Naive B cell (primary cell): ENCODE measurements around the gene UBQLN2. TPM values are rescaled to one million over a fixed set of nuclear protein-coding genes. Genes with fewer than 3 reads are reported as not detected.
"Not testable (repeated sequence)": the region's sequence is repeated elsewhere in the genome, so short reads cannot be mapped to it uniquely, and the experiment has no call there.

Experiments
- ATAC-seq, 2 donors: fragments of 150-1000 bp; cut with Tn5 transposase; 2 replicates each; pipeline ENCODE4 v1.10.0; 2021; ENCODE audit warnings: low read depth in 2 of 2, mild to moderate bottlenecking in 2 of 2, moderate library complexity in 2 of 2
- DNase-seq: peaks from one replicate; pipeline ENCODE4 v3.0.0; 2022
- H3K27ac Mint-ChIP-seq, 6 donors: one replicate each; pipeline ENCODE4 v1.8.0; 2020 to 2022; ENCODE audit warnings: mild to moderate bottlenecking in 6 of 6, mixed read lengths in 6 of 6, moderate library complexity in 5 of 6, inconsistent platforms in 2 of 6
- H3K27me3 Mint-ChIP-seq, 3 donors: one replicate each; pipeline ENCODE4 v1.8.0; 2021 to 2022; ENCODE audit warnings: mixed read lengths in 3 of 3, mild to moderate bottlenecking in 1 of 3
- H3K36me3 Mint-ChIP-seq, 2 donors: one replicate each; pipeline ENCODE4 v1.8.0; 2020 to 2022; ENCODE audit warnings: mixed read lengths in 2 of 2, inconsistent platforms in 1 of 2, mild to moderate bottlenecking in 1 of 2
- H3K4me1 Mint-ChIP-seq, 3 donors: one replicate each; pipeline ENCODE4 v1.8.0; 2020 to 2022; ENCODE audit warnings: mixed read lengths in 3 of 3, inconsistent platforms in 1 of 3, mild to moderate bottlenecking in 1 of 3, moderate library complexity in 1 of 3
- H3K4me3 Mint-ChIP-seq, 8 donors: one replicate each; pipeline ENCODE4 v1.8.0; 2020 to 2022; ENCODE audit warnings: mild to moderate bottlenecking in 8 of 8, mixed read lengths in 8 of 8, moderate library complexity in 8 of 8, inconsistent platforms in 2 of 8
- H3K9me3 Mint-ChIP-seq, 7 donors: one replicate each; pipeline ENCODE4 v1.8.0; 2020 to 2022; ENCODE audit warnings: mixed read lengths in 7 of 7, mild to moderate bottlenecking in 5 of 7, inconsistent platforms in 2 of 7, moderate library complexity in 1 of 7
- polyA plus RNA-seq, 6 donors: library from polyadenylated mRNA; unstranded; fragments of 300-500 nt; fragmentation: Illumina TruSeq; gene quantifications; one replicate each; pipeline ENCODE4 v1.2.3, GENCODE V29; 2021; ENCODE audit warnings: low read depth in 6 of 6

Gene UBQLN2
- polyA plus RNA-seq, result 10 to 100 TPM; 26.3 to 44.2 (median 29.2) TPM

DNA sequence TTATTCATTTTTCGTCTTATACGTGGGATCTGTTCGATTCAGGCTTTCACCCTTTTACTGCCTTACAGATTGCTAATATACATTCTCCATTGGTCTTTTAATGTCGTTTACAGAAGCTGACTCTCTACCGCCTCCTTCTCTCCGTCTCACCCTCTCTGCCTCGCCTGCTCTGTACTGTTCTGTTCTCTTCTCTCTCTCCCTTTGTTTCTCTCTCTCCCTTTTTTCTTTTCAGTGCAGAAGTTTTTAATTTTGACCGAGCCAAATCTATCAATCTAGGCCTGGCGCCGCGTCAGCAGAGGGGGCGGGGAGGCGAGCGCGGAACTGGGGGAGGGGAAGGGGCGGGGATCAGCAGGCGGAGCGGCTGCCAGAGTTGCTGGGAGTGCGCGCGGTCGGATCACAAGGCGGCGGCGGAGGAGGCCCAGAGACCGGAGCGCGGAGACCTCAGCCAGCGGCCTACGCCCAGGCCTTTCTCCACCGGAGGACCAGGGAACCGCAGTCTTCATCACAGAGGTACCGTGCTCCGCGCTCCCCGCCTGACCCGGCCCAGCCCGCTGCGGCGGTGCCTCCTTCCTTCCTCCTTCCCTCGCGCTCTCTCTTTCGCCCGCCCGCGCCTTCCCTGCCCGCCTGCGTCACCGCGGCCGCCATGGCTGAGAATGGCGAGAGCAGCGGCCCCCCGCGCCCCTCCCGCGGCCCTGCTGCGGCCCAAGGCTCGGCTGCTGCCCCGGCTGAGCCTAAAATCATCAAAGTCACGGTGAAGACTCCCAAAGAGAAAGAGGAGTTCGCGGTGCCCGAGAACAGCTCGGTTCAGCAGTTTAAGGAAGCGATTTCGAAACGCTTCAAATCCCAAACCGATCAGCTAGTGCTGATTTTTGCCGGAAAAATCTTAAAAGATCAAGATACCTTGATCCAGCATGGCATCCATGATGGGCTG lies at the start of gene UBQLN2:
Gene UBQLN2, plus strand, starts transcription at position 397 of the 931 bp plus-strand sequence. Its CDS starts 247 bp downstream, at position 644.
- Mint-ChIP-seq H3K4me3 (peak within 1 kb of the TSS; percentile 81 to 99 (median 92)), H3K27me3 (no peaks in the 10 kb centered on the region), H3K36me3 (no peaks in the 10 kb centered on the region), H3K27ac (peak within 1 kb of the TSS; percentile 92 to 100 (median 98)), H3K4me1 (peaks cover 11 to 30% (median 12%) of the 10 kb centered on the region in 3 donors), H3K9me3 (no peaks in the 10 kb centered on the region)
- peak; percentile 80 for ATAC-seq
- peak; percentile 75 for DNase-seq

DNA sequence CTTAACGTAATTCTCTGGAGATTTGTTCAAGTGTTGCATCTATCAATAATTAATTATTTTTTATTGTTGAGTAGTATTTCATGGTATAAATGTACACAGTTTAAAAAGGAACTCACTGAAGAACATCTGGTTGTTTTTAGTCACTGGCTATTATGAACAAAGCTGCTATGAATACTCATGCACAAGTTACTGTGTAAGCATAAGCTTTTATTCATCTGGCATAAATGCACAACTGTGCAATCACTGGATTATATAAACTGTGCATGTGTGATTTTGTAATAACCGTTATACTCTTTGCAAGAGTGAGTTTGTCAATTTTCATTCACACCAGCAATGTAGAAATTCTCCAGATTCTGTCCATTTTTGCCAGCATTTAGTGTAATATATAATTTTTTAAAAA lies 43.8 kb upstream of the UBQLN2 start:
- Mint-ChIP-seq H3K4me1 (no peaks in the 10 kb centered on the region), H3K9me3 (peaks cover 0 to 12% (median 5%) of the 10 kb centered on the region in 7 donors), H3K27ac (no peak overlapping the region), H3K36me3 (peaks cover 0 to 7% of the 10 kb centered on the region in 2 donors), H3K27me3 (peaks cover 0 to 8% (median 8%) of the 10 kb centered on the region in 3 donors), H3K4me3 (no peak overlapping the region)
- ATAC-seq, result no peak
- DNase-seq, result no peak

DNA sequence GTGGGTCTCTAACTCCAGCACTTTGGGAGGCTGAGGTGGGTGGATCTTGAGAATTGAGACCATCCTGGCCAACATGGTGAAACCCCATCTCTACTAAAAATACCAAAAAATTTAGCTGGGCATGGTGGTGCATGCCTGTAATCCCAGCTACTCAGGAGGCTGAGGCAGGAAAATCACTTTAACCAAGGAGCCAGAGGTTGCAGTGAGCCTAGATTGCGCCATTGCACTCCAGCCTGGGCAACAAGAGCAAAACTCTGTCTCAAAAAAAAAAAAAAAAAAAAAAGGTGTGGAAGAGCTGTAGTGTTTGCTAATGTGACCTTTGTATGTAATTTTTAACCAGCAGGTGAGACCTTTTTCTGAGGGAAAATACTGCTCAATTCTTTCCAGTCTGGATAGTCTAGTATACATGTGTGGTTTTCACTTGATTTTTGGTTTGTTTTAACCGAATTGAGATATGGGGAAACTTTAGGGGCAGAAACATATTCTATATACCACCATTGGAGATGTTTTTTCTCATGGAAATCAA lies 33.9 kb upstream of the UBQLN2 start:
- not testable (repeated sequence) for H3K27ac Mint-ChIP-seq, ATAC-seq, DNase-seq, H3K4me3 Mint-ChIP-seq, H3K4me1 Mint-ChIP-seq, H3K36me3 Mint-ChIP-seq
- Mint-ChIP-seq H3K27me3 (peaks cover 0 to 42% (median 2%) of the 10 kb centered on the region in 3 donors), H3K9me3 (peaks cover 0 to 12% (median 4%) of the 10 kb centered on the region in 7 donors)

DNA sequence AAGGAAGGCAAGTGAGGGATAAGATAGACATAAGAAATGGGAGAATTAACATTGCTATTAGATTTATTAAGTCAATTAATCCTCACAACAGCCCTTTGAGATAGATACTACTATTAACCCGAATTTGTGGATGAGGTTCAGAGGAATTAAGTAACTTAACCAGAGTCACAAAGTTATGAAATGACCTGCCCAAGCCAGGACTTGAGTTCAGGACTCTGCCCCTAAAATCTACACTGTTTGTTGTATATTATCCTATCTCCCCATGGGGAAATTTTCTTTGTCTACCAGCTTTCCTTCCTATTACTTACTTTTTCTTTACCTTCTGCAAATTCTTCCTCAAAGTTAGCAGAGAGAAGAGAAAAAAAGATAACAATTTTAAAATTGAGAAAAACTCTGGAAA lies 33.4 kb upstream of the UBQLN2 start:
- Mint-ChIP-seq H3K27me3 (peaks cover 0 to 38% (median 0%) of the 10 kb centered on the region in 3 donors), H3K36me3 (no peaks in the 10 kb centered on the region), H3K4me1 (no peaks in the 10 kb centered on the region), H3K27ac (no peak overlapping the region), H3K9me3 (peaks cover 0 to 12% (median 4%) of the 10 kb centered on the region in 7 donors), H3K4me3 (no peak overlapping the region)
- ATAC-seq (no peak), DNase-seq (no peak)

DNA sequence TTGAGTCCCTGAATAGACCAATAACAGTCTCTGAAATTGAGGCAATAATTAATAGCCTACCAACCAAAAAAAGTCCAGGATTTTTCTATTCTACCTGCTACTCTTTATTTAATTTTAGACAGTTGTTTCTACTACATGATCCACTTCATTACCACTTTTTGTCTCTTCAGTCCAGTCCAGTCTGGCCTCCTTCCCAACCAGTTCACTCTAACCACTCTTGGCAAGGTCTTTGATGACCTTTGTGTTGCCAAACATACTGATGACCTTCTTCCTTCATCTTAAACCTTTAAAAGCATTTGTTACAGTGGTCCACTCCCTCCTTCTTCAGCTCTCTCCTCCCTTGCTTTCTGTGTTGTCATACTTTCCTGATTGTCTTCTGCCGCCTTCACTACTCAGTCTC lies 12.8 kb upstream of the UBQLN2 start:
- Mint-ChIP-seq H3K27ac (no peak overlapping the region), H3K9me3 (peaks cover 2 to 17% (median 13%) of the 10 kb centered on the region in 7 donors), H3K4me1 (no peaks in the 10 kb centered on the region), H3K36me3 (peaks cover 7 to 21% of the 10 kb centered on the region in 2 donors), H3K27me3 (peaks cover 0 to 9% (median 9%) of the 10 kb centered on the region in 3 donors), H3K4me3 (no peak overlapping the region)
- no peak for ATAC-seq
- DNase-seq, result no peak

DNA sequence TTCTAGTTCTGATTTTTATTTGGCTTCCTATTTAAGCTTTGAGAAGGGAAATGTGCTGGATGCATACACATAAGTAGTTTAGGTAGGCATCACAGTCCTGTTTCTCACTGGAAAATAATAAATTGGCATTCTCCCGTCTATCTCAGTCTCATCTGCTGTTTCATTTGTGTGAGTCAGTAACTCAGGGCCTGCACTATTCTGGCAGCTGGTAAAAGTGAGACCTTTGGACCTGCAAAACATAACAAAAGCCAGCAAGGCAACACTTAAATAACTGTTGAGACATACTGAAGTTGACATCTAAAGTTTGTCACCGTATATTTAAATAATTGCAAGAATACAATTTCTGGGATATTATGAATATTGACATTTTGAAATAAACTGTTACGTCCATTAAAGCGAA lies 8.6 kb upstream of the UBQLN2 start:
- H3K4me1 Mint-ChIP-seq, result no peaks in the 10 kb centered on the region

DNA sequence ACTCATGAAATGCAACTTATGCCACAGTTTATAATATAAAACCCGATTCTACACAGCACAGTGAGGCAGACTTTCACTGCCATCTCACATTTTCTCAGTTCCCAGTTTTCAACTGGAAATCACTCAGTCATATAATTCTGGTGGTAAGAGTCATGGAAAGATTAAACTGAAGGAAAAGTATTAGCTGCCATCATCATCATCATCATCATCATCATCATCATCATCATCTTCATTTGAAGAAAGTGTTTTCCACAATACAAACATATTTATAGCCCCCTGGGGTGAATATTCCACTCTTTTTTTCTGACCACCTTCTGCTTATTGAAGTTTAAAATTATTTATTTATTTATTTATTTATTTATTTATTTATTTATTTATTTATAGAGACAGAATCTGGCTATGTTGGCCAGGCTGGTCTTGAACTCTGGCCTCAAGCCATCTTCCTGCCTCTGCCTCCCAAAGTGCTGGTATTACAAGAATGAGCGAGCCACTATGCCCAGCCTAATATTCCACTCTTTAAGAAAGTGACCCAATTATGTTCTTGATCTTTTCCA lies 6.0 kb upstream of the UBQLN2 start:
- H3K4me3 Mint-ChIP-seq, result no peak overlapping the region
- DNase-seq (no peak), ATAC-seq (no peak)
- H3K4me1 Mint-ChIP-seq, result no peaks in the 10 kb centered on the region
- H3K9me3 Mint-ChIP-seq, result no peaks in the 10 kb centered on the region
- peak overlapping the region in 2 of 6 donors; percentile 18 to 49 for H3K27ac Mint-ChIP-seq
- no peaks in the 10 kb centered on the region for H3K27me3 Mint-ChIP-seq
- H3K36me3 Mint-ChIP-seq, result no peaks in the 10 kb centered on the region

More for the DNA sequence above, 8.6 kb upstream of the UBQLN2 start:
- no peak overlapping the region for H3K4me3 Mint-ChIP-seq
- ATAC-seq, result no peak
- H3K27me3 Mint-ChIP-seq, result no peaks in the 10 kb centered on the region
- H3K9me3 Mint-ChIP-seq, result peaks cover 0 to 1% (median 0%) of the 10 kb centered on the region in 7 donors
- no peak for DNase-seq
- H3K27ac Mint-ChIP-seq, result no peak overlapping the region
- no peaks in the 10 kb centered on the region for H3K36me3 Mint-ChIP-seq

DNA sequence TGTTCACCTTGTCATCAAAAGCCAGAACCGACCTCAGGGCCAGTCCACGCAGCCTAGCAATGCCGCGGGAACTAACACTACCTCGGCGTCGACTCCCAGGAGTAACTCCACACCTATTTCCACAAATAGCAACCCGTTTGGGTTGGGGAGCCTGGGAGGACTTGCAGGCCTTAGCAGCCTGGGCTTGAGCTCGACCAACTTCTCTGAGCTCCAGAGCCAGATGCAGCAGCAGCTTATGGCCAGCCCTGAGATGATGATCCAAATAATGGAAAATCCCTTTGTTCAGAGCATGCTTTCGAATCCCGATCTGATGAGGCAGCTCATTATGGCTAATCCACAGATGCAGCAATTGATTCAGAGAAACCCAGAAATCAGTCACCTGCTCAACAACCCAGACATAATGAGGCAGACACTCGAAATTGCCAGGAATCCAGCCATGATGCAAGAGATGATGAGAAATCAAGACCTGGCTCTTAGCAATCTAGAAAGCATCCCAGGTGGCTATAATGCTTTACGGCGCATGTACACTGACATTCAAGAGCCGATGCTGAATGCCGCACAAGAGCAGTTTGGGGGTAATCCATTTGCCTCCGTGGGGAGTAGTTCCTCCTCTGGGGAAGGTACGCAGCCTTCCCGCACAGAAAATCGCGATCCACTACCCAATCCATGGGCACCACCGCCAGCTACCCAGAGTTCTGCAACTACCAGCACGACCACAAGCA lies 898 bp downstream of the UBQLN2 start:
- Mint-ChIP-seq H3K4me3 (peak overlapping the region; percentile 81 to 99 (median 92)), H3K36me3 (no peaks in the 10 kb centered on the region), H3K4me1 (peaks cover 15 to 39% (median 17%) of the 10 kb centered on the region in 3 donors), H3K27me3 (no peaks in the 10 kb centered on the region), H3K27ac (peak overlapping the region; percentile 83 to 100 (median 96)), H3K9me3 (no peaks in the 10 kb centered on the region)
- ATAC-seq (peak; percentile 5 to 11), DNase-seq (peak; percentile 4)

DNA sequence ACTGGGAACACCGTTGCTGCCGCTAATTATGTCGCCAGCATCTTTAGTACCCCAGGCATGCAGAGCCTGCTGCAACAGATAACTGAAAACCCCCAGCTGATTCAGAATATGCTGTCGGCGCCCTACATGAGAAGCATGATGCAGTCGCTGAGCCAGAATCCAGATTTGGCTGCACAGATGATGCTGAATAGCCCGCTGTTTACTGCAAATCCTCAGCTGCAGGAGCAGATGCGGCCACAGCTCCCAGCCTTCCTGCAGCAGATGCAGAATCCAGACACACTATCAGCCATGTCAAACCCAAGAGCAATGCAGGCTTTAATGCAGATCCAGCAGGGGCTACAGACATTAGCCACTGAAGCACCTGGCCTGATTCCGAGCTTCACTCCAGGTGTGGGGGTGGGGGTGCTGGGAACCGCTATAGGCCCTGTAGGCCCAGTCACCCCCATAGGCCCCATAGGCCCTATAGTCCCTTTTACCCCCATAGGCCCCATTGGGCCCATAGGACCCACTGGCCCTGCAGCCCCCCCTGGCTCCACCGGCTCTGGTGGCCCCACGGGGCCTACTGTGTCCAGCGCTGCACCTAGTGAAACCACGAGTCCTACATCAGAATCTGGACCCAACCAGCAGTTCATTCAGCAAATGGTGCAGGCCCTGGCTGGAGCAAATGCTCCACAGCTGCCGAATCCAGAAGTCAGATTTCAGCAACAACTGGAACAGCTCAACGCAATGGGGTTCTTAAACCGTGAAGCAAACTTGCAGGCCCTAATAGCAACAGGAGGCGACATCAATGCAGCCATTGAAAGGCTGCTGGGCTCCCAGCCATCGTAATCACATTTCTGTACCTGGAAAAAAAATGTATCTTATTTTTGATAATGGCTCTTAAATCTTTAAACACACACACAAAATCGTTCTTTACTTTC lies 1.8 kb downstream of the UBQLN2 start:
- Mint-ChIP-seq H3K9me3 (no peaks in the 10 kb centered on the region), H3K4me1 (peaks cover 15 to 39% (median 17%) of the 10 kb centered on the region in 3 donors), H3K36me3 (no peaks in the 10 kb centered on the region), H3K27ac (peak overlapping the region; percentile 83 to 98 (median 94)), H3K4me3 (peak overlapping the region; percentile 81 to 99 (median 92)), H3K27me3 (no peaks in the 10 kb centered on the region)
- no peak for DNase-seq
- no peak for ATAC-seq

DNA sequence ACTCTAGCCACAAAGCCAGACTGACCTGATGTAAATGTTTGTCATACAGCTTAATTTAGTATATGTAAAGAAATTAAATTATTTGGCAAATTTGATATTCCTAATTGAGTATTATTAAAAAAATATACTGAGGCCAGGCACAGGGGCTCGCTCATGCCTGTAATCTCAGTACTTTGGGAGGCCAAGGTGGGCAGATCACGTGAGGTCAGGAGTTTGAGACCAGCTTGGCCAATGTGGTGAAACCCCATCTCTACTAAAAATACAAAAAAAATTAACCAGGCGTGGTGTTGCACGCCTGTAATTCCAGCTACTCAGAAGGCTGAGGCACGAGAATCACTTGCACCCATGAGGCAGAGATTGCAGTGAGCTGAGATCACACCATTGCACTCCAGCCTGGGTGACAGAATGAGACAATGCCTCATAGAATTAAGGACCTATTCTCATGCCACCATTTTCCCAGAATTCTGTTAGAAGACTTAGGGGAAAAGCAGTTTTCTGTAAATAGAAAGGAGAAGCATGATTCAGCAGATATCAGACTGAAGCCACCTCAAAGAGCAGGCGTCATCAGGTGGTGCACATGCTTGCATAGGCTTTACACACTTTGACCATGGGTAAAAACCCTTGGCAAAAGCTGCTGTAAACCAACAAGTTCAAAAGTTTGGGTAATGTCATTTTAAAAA lies 6.1 kb downstream of the UBQLN2 start:
- no peak overlapping the region for H3K4me3 Mint-ChIP-seq

DNA sequence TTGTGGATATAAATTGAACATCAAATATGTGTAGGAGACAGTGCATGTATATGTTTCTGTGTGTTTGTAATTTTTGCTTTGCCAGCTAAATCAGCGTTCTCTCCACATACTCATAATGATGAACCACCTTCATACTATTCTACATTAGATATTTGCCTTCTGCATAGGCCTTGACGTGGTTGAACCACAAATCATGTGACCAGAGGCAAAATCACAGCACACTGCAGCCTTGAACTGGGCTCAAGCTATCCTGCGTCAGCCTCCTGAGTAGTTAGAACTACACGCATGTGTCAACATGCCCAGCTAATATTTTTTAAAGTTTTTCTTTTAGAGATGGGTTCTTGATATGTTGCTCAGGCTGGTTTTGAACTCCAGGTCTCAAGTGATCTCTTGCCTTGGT lies 9.5 kb downstream of the UBQLN2 start:
- Mint-ChIP-seq H3K9me3 (peaks cover 0 to 5% (median 0%) of the 10 kb centered on the region in 7 donors), H3K27me3 (no peaks in the 10 kb centered on the region), H3K4me1 (peaks cover 11 to 19% (median 12%) of the 10 kb centered on the region in 3 donors), H3K27ac (no peak overlapping the region), H3K4me3 (no peak overlapping the region), H3K36me3 (peaks cover 0 to 5% of the 10 kb centered on the region in 2 donors)
- ATAC-seq, result no peak
- DNase-seq, result no peak

More for the DNA sequence above, 6.1 kb downstream of the UBQLN2 start:
- Mint-ChIP-seq H3K27me3 (no peaks in the 10 kb centered on the region), H3K27ac (peak overlapping the region in 3 of 6 donors; percentile 32 to 81 (median 41)), H3K36me3 (no peaks in the 10 kb centered on the region), H3K9me3 (no peaks in the 10 kb centered on the region), H3K4me1 (peaks cover 9 to 34% (median 13%) of the 10 kb centered on the region in 3 donors)
- ATAC-seq (no peak), DNase-seq (no peak)

DNA sequence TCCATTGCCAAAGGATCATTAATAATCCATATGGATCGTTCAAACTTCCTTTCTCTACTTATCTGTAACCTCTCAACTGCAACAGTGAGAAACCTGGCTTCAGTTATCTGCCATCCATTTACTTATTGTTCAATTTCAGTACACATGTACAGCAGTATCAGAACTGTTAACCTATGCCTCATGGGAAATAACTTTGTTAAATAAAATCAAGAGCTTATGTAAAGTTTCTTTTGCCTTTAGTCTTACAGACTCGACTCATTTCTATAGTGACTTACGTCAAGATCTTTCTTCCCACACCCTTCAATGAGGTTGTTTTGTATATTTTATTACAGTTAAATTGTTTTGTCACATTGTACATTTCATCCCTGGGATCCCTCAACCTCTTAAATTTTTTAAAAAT lies 11.4 kb downstream of the UBQLN2 start:
- Mint-ChIP-seq H3K27me3 (no peaks in the 10 kb centered on the region), H3K9me3 (peaks cover 0 to 8% (median 1%) of the 10 kb centered on the region in 7 donors), H3K4me3 (no peak overlapping the region), H3K36me3 (peaks cover 3 to 9% of the 10 kb centered on the region in 2 donors), H3K4me1 (peaks cover 8 to 29% (median 13%) of the 10 kb centered on the region in 3 donors), H3K27ac (peak overlapping the region in 1 of 6 donors; percentile 25)
- DNase-seq (no peak), ATAC-seq (no peak)
